IMR-90 (cell line): ENCODE data around the gene FEM1B. TPM values are rescaled to one million over a fixed set of nuclear protein-coding genes. Genes with fewer than 3 reads are reported as not detected.

ENCODE experiments used
- ATAC-seq: fragments of 200-7000 bp; cut with Tn5 transposase; 2 replicates; pipeline ENCODE4 v1.9.1; 2020; ENCODE audit warnings: low read depth, mild to moderate bottlenecking, moderate library complexity
- BruUV-seq: library from RNA; stranded (reverse); fragments of 400-500 nt; replicated peaks from 2 replicates; lab custom pipeline; 2021; lab: Mats Ljungman, UMichigan
- CTCF ChIA-PET: fragments of 300-600 bp; formaldehyde crosslinking; extraction: SDS; loops from one replicate; lab custom pipeline; 2021; ENCODE audit warnings: antibody characterized with exemption; lab: Yijun Ruan, JAX
- POLR2A ChIA-PET: fragments of 300-600 bp; sonication (Branson Sonifier 250); formaldehyde crosslinking; loops from one replicate; lab custom pipeline; 2022; ENCODE audit warnings: antibody characterized with exemption; ENCODE audit not compliant: unreplicated experiment; lab: Charles Lee
- DNase-seq: peaks from one replicate; pipeline ENCODE4 v3.0.0; 2013
- H2AFZ ChIP-seq: replicated peaks from 2 replicates; pipeline ENCODE3; 2013; ENCODE audit warnings: low read length, mild to moderate bottlenecking; ENCODE audit not compliant: poor library complexity
- H2AK5ac ChIP-seq: 2 replicates; pipeline ENCODE4 v1.6.1; 2013; ENCODE audit warnings: low read depth, low read length, inconsistent platforms
- H2AK9ac ChIP-seq: replicated peaks from 2 replicates; pipeline ENCODE3; 2013; ENCODE audit warnings: mild to moderate bottlenecking, low read depth, low read length, moderate library complexity; ENCODE audit not compliant: poor library complexity
- H2BK120ac ChIP-seq: 2 replicates; pipeline ENCODE4 v1.6.1; 2013; ENCODE audit warnings: low read depth, low read length, inconsistent platforms
- H2BK15ac ChIP-seq: 3 replicates; pipeline ENCODE4 v1.6.1; 2013; ENCODE audit warnings: low read depth, low read length, inconsistent platforms
- H2BK20ac ChIP-seq: 2 replicates; pipeline ENCODE4 v1.6.1; 2013; ENCODE audit warnings: low read depth, mild to moderate bottlenecking, inconsistent platforms, low read length, moderate library complexity
- H2BK5ac ChIP-seq: 2 replicates; pipeline ENCODE4 v1.6.1; 2013; ENCODE audit warnings: mild to moderate bottlenecking, low read depth, low read length, inconsistent platforms; ENCODE audit not compliant: poor library complexity, severe bottlenecking
- H3K14ac ChIP-seq: replicated peaks from 2 replicates; pipeline ENCODE4 v1.6.1; 2013; ENCODE audit warnings: low read depth, low read length, inconsistent platforms
- H3K18ac ChIP-seq: 2 replicates; pipeline ENCODE4 v1.6.1; 2013; ENCODE audit warnings: low read depth, low read length, control low read depth
- H3K23ac ChIP-seq: 2 replicates; pipeline ENCODE4 v1.6.1; 2013; ENCODE audit warnings: low read depth, low read length, inconsistent platforms
- H3K27ac ChIP-seq: 2 replicates; pipeline ENCODE4 v1.5.1; 2013; ENCODE audit warnings: mild to moderate bottlenecking, control low read depth, low read length; ENCODE audit not compliant: insufficient read depth
- H3K27me3 ChIP-seq: 2 replicates; pipeline ENCODE4 v1.6.1; 2013; ENCODE audit warnings: low read length; ENCODE audit not compliant: control insufficient read depth, insufficient read depth
- H3K36me3 ChIP-seq: 2 replicates; pipeline ENCODE4 v1.6.1; 2013; ENCODE audit warnings: low read length, mixed read lengths; ENCODE audit not compliant: control insufficient read depth, insufficient read depth
- H3K4ac ChIP-seq: 2 replicates; pipeline ENCODE4 v1.6.1; 2013; ENCODE audit warnings: low read depth, low read length, inconsistent platforms
- H3K4me1 ChIP-seq: 2 replicates; pipeline ENCODE4 v1.6.1; 2013; ENCODE audit warnings: low read length, mixed read lengths; ENCODE audit not compliant: control insufficient read depth, insufficient read depth
- H3K4me2 ChIP-seq: 2 replicates; pipeline ENCODE4 v1.6.1; 2013; ENCODE audit warnings: low read depth, mild to moderate bottlenecking, control low read depth, low read length, moderate library complexity
- H3K4me3 ChIP-seq: 2 replicates; pipeline ENCODE4 v1.5.1; 2013; ENCODE audit warnings: low read depth, mild to moderate bottlenecking, control low read depth, low read length, moderate library complexity; ENCODE audit not compliant: insufficient read depth
- H3K56ac ChIP-seq: 2 replicates; pipeline ENCODE4 v1.6.1; 2013; ENCODE audit warnings: low read length, inconsistent platforms; ENCODE audit not compliant: insufficient read depth; ENCODE audit errors: extremely low read depth
- H3K79me1 ChIP-seq, 2 experiments: 2 replicates each; pipeline ENCODE4 v1.6.1; 2013; ENCODE audit warnings: low read length in 2 of 2, inconsistent platforms in 1 of 2, low read depth in 1 of 2
- H3K9ac ChIP-seq: 2 replicates; pipeline ENCODE4 v1.6.1; 2013; ENCODE audit warnings: low read depth, low read length, control low read depth
- H3K9me1 ChIP-seq: 2 replicates; pipeline ENCODE4 v1.6.1; 2013; ENCODE audit warnings: low read length, inconsistent platforms; ENCODE audit not compliant: insufficient read depth
- H3K9me3 ChIP-seq: 2 replicates; pipeline ENCODE4 v1.6.1; 2013; ENCODE audit warnings: low read length; ENCODE audit not compliant: control insufficient read depth, insufficient read depth
- H4K20me1 ChIP-seq: 2 replicates; pipeline ENCODE4 v1.6.1; 2013; ENCODE audit warnings: low read length, inconsistent platforms; ENCODE audit not compliant: insufficient read depth
- H4K5ac ChIP-seq: 2 replicates; pipeline ENCODE4 v1.6.1; 2013; ENCODE audit warnings: mild to moderate bottlenecking, low read depth, low read length, control low read depth
- H4K8ac ChIP-seq, 2 experiments: 2 replicates each; pipeline ENCODE4 v1.6.1; 2013; ENCODE audit warnings: low read depth in 2 of 2, low read length in 2 of 2, control low read depth in 1 of 2, inconsistent platforms in 1 of 2
- H4K91ac ChIP-seq: 2 replicates; pipeline ENCODE4 v1.6.1; 2013; ENCODE audit warnings: low read depth, low read length, inconsistent platforms; ENCODE audit not compliant: insufficient read depth
- CHD1 ChIP-seq: IDR thresholded peaks from 2 replicates; pipeline ENCODE4 v1.6.1; 2012; ENCODE audit warnings: low read depth, low read length, improper control_type of control experiment
- NFE2L2 ChIP-seq: fragments of 150-350 bp; IDR thresholded peaks from 2 replicates; pipeline ENCODE4 v1.6.1; 2016; ENCODE audit warnings: low read depth, mild to moderate bottlenecking, low read length
- WGBS, 2 experiments: methylation state at CpG; one replicate each; pipeline versions ENCODE4 v1.1.5 to v1.1.7; 2013; ENCODE audit warnings: missing lambda C conversion rate in 2 of 2; ENCODE audit not compliant: insufficient read length in 1 of 2; ENCODE audit errors: extremely low coverage in 2 of 2; 5-methylcytosine and 5-hydroxymethylcytosine counted together
- dilution Hi-C: fragments of 300-500 bp; cut with HindIII; formaldehyde crosslinking; loops from one replicate; pipeline ENCODE4 v1.14.3; 2018; ENCODE audit warnings: low sequenced_read_pairs; ENCODE audit not compliant: unreplicated experiment
- in situ Hi-C: fragments of 300-500 bp; cut with MboI; formaldehyde crosslinking; loops from 3 replicates; pipeline ENCODE4 v1.14.3; 2019; ENCODE audit warnings: low sequenced_read_pairs, inconsistent platforms, mixed read lengths
- intact Hi-C: fragments of 100-400 bp; cut with micrococcal nuclease; formaldehyde crosslinking; loops from 2 replicates; pipeline ENCODE4 v1.10.0; 2022
- polyA plus RNA-seq, 3 experiments: library from polyadenylated mRNA; depleted of rRNA; stranded (reverse); fragments of >200 nt; gene quantifications; 2 replicates each; pipeline ENCODE4 v1.2.3, GENCODE V29; 2012; ENCODE audit warnings: low replicate concordance in 1 of 3
- total RNA-seq: library from RNA; depleted of rRNA; stranded (reverse); fragments of >200 nt; gene quantifications from 2 replicates; pipeline ENCODE4 v1.2.3, GENCODE V29; 2012

Gene FEM1B
- total and polyA plus RNA-seq, 2 of the 4 experiments (the other 2 are of a cell fraction) = 16.9 to 51.4 TPM

DNA sequence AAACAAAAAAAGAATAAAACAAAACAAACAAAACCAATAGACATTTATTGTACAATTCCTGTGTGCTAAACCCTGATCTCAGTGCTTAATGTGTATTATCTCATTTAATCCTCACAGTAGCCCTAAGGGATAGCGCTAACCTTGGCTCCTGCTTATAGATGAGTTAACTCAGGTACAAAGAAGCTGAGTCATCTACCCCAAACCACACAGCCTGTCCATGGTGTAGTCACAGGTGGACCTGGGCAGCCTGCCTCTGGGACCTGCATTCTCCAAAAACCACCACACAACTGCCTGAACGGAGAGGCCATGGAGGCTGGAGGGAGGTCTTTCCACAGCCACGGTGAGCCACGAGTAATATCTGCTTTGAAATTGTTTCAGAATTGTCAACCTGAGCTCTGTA, 42.5 kb upstream of the FEM1B start:
- no peak overlapping the region for H2AK5ac ChIP-seq
- no peak overlapping the region for H2BK20ac ChIP-seq
- no peak overlapping the region for H3K4me3 ChIP-seq
- ATAC-seq = no peak
- H2BK120ac ChIP-seq = no peak overlapping the region
- BruUV-seq = no TSS peak
- no peak overlapping the region for H3K56ac ChIP-seq
- H3K36me3 ChIP-seq = no peaks in the 10 kb centered on the region
- H2AK9ac ChIP-seq = no peak overlapping the region
- TF ChIP-seq NFE2L2 (no peak), CHD1 (no peak)
- no peaks in the 10 kb centered on the region for H3K4me1 ChIP-seq
- H3K9ac ChIP-seq = no peak overlapping the region
- H2BK15ac ChIP-seq = no peak overlapping the region
- DNase-seq = no peak
- H3K23ac ChIP-seq = no peak overlapping the region
- WGBS, 2 experiments = 93% methylated on average over 2 of the region's 4 CpGs; no CpG with 5 or more reads in 1 of the 2 experiments
- ChIA-PET CTCF (interaction anchor here (2.0 kb wide), 1 partner anchor 18 kb away, joined by 6 read pairs; no protein-coding TSS in a partner anchor), POLR2A (no interaction called here)
- H2BK5ac ChIP-seq = no peak overlapping the region
- no peak overlapping the region for H2AFZ ChIP-seq
- H3K9me3 ChIP-seq = no peaks in the 10 kb centered on the region
- in situ Hi-C loops (no loop called here), dilution Hi-C loops (no loop called here), intact Hi-C loops (no loop called here)
- no peak overlapping the region for H4K5ac ChIP-seq
- H3K9me1 ChIP-seq = peaks cover 4% of the 10 kb centered on the region
- no peak overlapping the region for H4K91ac ChIP-seq
- H3K18ac ChIP-seq = no peak overlapping the region
- H3K4me2 ChIP-seq = no peak overlapping the region
- H4K20me1 ChIP-seq = no peaks in the 10 kb centered on the region
- no peak overlapping the region for H3K27ac ChIP-seq
- H3K4ac ChIP-seq = no peak overlapping the region
- H3K14ac ChIP-seq = no peak overlapping the region
- no peak overlapping the region for H4K8ac ChIP-seq
- H3K27me3 ChIP-seq = no peaks in the 10 kb centered on the region
- H3K79me1 ChIP-seq = no peaks in the 10 kb centered on the region
